B cell (primary cell): Measurements from ENCODE around the gene IL4. TPM values are rescaled to one million over a fixed set of nuclear protein-coding genes. Genes with fewer than 3 reads are reported as not detected.

Experiments
- ATAC-seq: fragments of 200-7000 bp; cut with Tn5 transposase; one replicate; pipeline ENCODE4 v1.10.0; 2021; ENCODE audit warnings: low read depth, mild to moderate bottlenecking, moderate number of reproducible peaks, moderate library complexity
- CTCF ChIA-PET: fragments of 350-600 bp; sonication (Branson Sonifier 250); formaldehyde crosslinking; loops from one replicate; lab custom pipeline; 2021; ENCODE audit warnings: antibody characterized with exemption, inconsistent platforms; lab: Charles Lee
- POLR2A ChIA-PET: fragments of 350-600 bp; sonication (Branson Sonifier 250); formaldehyde crosslinking; loops from one replicate; lab custom pipeline; 2021; ENCODE audit warnings: antibody characterized with exemption; lab: Charles Lee
- DNase-seq: peaks from one replicate; pipeline ENCODE4 v3.0.0; 2013
- H2AFZ ChIP-seq: 2 replicates; pipeline ENCODE4 v1.6.1; 2012; ENCODE audit warnings: mild to moderate bottlenecking, low read depth, low read length; ENCODE audit not compliant: insufficient read depth, poor library complexity, severe bottlenecking
- H3K27ac ChIP-seq, 2 donors: 1 replicate in 1 of 2; 2 replicates in 1 of 2; pipeline ENCODE4 v1.5.1; 2012 to 2013; ENCODE audit warnings: low read length in 2 of 2, mild to moderate bottlenecking in 2 of 2, moderate library complexity in 1 of 2
- H3K27me3 ChIP-seq, 4 experiments: fragments of 200-600 bp in 1 of 4; sonication (generic) in 1 of 4; replicated peaks in 1 of 4; 1 replicate in 2 of 4; 2 replicates in 2 of 4; pipeline versions ENCODE4 v1.6.1 to v1.7.0; 2013 to 2016; ENCODE audit warnings: low read length in 3 of 4, mild to moderate bottlenecking in 2 of 4, mixed read lengths in 1 of 4, moderate library complexity in 1 of 4; ENCODE audit not compliant: insufficient read depth in 4 of 4, control insufficient read depth in 3 of 4; ENCODE audit errors: control extremely low read depth in 1 of 4
- H3K36me3 ChIP-seq, 2 experiments: replicated peaks in 1 of 2; 1 replicate in 1 of 2; 2 replicates in 1 of 2; pipeline versions ENCODE4 v1.6.1 to v1.7.1; 2013; ENCODE audit warnings: low read length in 1 of 2; ENCODE audit not compliant: insufficient read depth in 2 of 2, control insufficient read depth in 1 of 2; ENCODE audit errors: control extremely low read depth in 1 of 2, extremely low read depth in 1 of 2
- H3K4me1 ChIP-seq, 2 donors: fragments of 200-600 bp in 1 of 2; sonication (generic) in 1 of 2; 1 replicate in 1 of 2; 2 replicates in 1 of 2; pipeline versions ENCODE4 v1.5.1 to v1.6.1; 2013 to 2017; ENCODE audit warnings: low read length in 2 of 2; ENCODE audit not compliant: control insufficient read depth in 2 of 2, insufficient read depth in 2 of 2
- H3K4me2 ChIP-seq: replicated peaks from 2 replicates; pipeline ENCODE3; 2012; ENCODE audit warnings: mild to moderate bottlenecking, low read depth, low read length; ENCODE audit not compliant: poor library complexity, severe bottlenecking
- H3K4me3 ChIP-seq, 5 experiments: fragments of 200-600 bp in 1 of 5; sonication (generic) in 1 of 5; 1 replicate in 3 of 5; 2 replicates in 2 of 5; pipeline versions ENCODE4 v1.5.1 to v1.7.0; 2011 to 2016; ENCODE audit warnings: low read length in 4 of 5, mild to moderate bottlenecking in 4 of 5, low read depth in 2 of 5, control low read depth in 1 of 5, moderate library complexity in 1 of 5; ENCODE audit not compliant: insufficient read depth in 1 of 5; ENCODE audit errors: control extremely low read depth in 1 of 5, extremely low read depth in 1 of 5
- H3K79me2 ChIP-seq: fragments of 200-600 bp; sonication (generic); one replicate; pipeline ENCODE4 v1.6.0; 2016; ENCODE audit warnings: low read length; ENCODE audit not compliant: control insufficient read depth, insufficient read depth
- H3K9ac ChIP-seq: fragments of 200-600 bp; sonication (generic); 2 replicates; pipeline ENCODE4 v1.6.1; 2017; ENCODE audit warnings: mild to moderate bottlenecking, low read length, moderate library complexity
- H3K9me3 ChIP-seq, 3 donors: one replicate each; pipeline versions ENCODE4 v1.6.1 to v1.7.1; 2013; ENCODE audit warnings: low read length in 2 of 3; ENCODE audit not compliant: control insufficient read depth in 2 of 3, insufficient read depth in 1 of 3; ENCODE audit errors: control extremely low read depth in 1 of 3
- H4K20me1 ChIP-seq: 2 replicates; pipeline ENCODE4 v1.6.0; 2012; ENCODE audit warnings: mild to moderate bottlenecking, low read length; ENCODE audit not compliant: insufficient read depth, control insufficient read depth, poor library complexity, severe bottlenecking
- H3K27ac Mint-ChIP-seq: one replicate; pipeline ENCODE4 v1.8.0; 2021; ENCODE audit warnings: mixed read lengths
- H3K27me3 Mint-ChIP-seq: one replicate; pipeline ENCODE4 v1.8.0; 2021; ENCODE audit warnings: mixed read lengths
- H3K4me1 Mint-ChIP-seq: one replicate; pipeline ENCODE4 v1.8.0; 2021; ENCODE audit warnings: mixed read lengths
- H3K4me3 Mint-ChIP-seq: one replicate; pipeline ENCODE4 v1.8.0; 2021; ENCODE audit warnings: mixed read lengths
- H3K9me3 Mint-ChIP-seq: one replicate; pipeline ENCODE4 v1.8.0; 2022; ENCODE audit warnings: mixed read lengths; ENCODE audit not compliant: insufficient read depth
- CTCF ChIP-seq: fragments of 200-600 bp; IDR thresholded peaks from one replicate; pipeline ENCODE4 v1.8.0; 2022; ENCODE audit warnings: antibody characterized with exemption, mild to moderate bottlenecking
- EZH2 ChIP-seq: IDR thresholded peaks from 2 replicates; pipeline ENCODE4 v1.6.1; 2012; ENCODE audit warnings: borderline replicate concordance, low read depth, mild to moderate bottlenecking, moderate library complexity, low read length; ENCODE audit not compliant: insufficient read depth, poor library complexity, severe bottlenecking
- WGBS: methylation state at CpG from one replicate; pipeline ENCODE4 v1.1.5; 2013; ENCODE audit warnings: missing lambda C conversion rate; ENCODE audit not compliant: insufficient coverage; 5-methylcytosine and 5-hydroxymethylcytosine counted together
- intact Hi-C: fragments of 100-400 bp; cut with micrococcal nuclease; formaldehyde crosslinking; loops from one replicate; pipeline ENCODE4 v1.10.0; 2022
- polyA plus RNA-seq: library from polyadenylated mRNA; depleted of rRNA; stranded (reverse); fragments of >200 nt; gene quantifications from 2 replicates; pipeline ENCODE4 v1.2.3, GENCODE V29; 2012
- total RNA-seq, 2 donors: library from RNA; stranded (reverse); fragments of 120-200 nt in 1 of 2; gene quantifications; 1 replicate in 1 of 2; 2 replicates in 1 of 2; pipeline versions ENCODE4 v1.2.3 to v1.2.4, GENCODE V29; 2013 to 2022

Gene IL4
- total and polyA plus RNA-seq, 2 donors (not counting 1 experiment from before 2014, with no cell fraction given) = not detected

- intact Hi-C loops = no loop called here
- no peak overlapping the region for H3K27ac Mint-ChIP-seq
- no peak overlapping the region for H3K9ac ChIP-seq
- H3K79me2 ChIP-seq = no peaks in the 10 kb centered on the region
- 94% methylated on average over 9 of the region's 9 CpGs for WGBS
- no peak overlapping the region for H3K4me3 Mint-ChIP-seq
- no peaks in the 10 kb centered on the region for H3K36me3 ChIP-seq
- TF ChIP-seq CTCF = no peak
- TF ChIP-seq EZH2 = no peak
- H3K4me1 Mint-ChIP-seq = peaks cover 31% of the 10 kb centered on the region
- CTCF ChIA-PET = no interaction called here
- no peaks in the 10 kb centered on the region for H4K20me1 ChIP-seq
- no peak overlapping the region for H2AFZ ChIP-seq
- no peak overlapping the region for H3K4me3 ChIP-seq
- peaks cover 30% of the 10 kb centered on the region for H3K27me3 Mint-ChIP-seq
- H3K9me3 ChIP-seq = peaks cover 0 to 8% (median 0%) of the 10 kb centered on the region in 3 donors
- peaks cover 0 to 37% (median 14%) of the 10 kb centered on the region in 4 experiments for H3K27me3 ChIP-seq
- H3K9me3 Mint-ChIP-seq = no peaks in the 10 kb centered on the region
- no peak overlapping the region for H3K4me2 ChIP-seq
- H3K4me1 ChIP-seq = peaks cover 15 to 27% of the 10 kb centered on the region in 2 donors
- H3K27ac ChIP-seq = no peak overlapping the region
- no peak for DNase-seq
- ATAC-seq = no peak
- POLR2A ChIA-PET = no interaction called here
Measured at GRCh38 chr5:132658381-132659302, 15.1 kb upstream of the IL4 start.
